ENCODE measurements around the gene ENAH.
A peak's percentile ranks its signal among the peaks of the same experiment; 100 is the strongest.

The ENAH gene

DNA sequence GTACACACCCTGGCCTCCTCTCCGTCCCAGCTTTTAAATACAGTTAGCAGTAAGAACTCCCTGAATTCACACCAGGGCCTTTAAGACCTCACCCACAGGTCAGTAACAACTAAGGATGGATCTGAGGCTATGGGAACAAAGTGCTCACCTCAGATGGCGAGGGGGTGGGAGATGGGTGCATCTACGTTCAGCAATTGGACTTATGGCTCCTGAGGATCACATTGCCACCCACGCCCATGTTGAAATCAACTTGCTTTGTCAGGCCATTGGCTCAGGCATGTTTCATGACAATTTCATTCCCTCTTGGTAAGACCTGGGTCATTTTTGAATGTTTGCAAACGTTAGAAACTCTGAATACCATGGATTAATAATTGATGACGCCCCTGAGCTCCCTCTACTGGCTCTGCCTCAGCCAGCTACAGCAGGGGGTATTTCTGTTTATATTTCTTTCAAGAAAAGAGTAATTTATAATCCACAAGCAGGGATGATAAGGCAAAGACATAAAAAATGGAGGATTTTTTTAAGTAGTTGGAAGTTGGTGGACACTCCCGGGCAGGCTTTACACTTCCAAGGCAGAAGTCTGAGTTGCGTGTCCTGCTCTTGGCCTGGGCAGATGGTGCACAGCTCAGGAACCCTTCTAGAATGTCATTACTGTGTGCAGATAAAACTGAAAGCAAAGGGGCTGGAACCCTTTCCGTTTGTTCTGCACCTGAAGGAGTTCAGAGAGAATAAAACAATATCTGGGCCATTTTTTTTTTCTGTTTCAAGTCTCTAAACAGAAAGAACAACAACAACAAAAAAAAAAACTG lies 211.4 kb downstream of the ENAH start:
- 0 out of 2 replicates have a peak overlapping the region, but pooled peaks have one; percentile 7 for H3K4me3 ChIP-seq (ENCODE audit: low read length)
- peak overlapping the region; percentile 46 for H3K4me2 ChIP-seq (ENCODE audit: low read length)
- no peaks in the 10 kb centered on the region for H3K27me3 ChIP-seq (ENCODE audit: control insufficient read depth, low read length)
- no peaks in the 10 kb centered on the region for H3K79me2 ChIP-seq (ENCODE audit: control insufficient read depth, low read length)
- TF ChIP-seq, protein P1, sequence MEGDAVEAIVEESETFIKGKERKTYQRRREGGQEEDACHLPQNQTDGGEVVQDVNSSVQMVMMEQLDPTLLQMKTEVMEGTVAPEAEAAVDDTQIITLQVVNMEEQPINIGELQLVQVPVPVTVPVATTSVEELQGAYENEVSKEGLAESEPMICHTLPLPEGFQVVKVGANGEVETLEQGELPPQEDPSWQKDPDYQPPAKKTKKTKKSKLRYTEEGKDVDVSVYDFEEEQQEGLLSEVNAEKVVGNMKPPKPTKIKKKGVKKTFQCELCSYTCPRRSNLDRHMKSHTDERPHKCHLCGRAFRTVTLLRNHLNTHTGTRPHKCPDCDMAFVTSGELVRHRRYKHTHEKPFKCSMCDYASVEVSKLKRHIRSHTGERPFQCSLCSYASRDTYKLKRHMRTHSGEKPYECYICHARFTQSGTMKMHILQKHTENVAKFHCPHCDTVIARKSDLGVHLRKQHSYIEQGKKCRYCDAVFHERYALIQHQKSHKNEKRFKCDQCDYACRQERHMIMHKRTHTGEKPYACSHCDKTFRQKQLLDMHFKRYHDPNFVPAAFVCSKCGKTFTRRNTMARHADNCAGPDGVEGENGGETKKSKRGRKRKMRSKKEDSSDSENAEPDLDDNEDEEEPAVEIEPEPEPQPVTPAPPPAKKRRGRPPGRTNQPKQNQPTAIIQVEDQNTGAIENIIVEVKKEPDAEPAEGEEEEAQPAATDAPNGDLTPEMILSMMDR (IDR thresholded peaks at IDR 0.05; ENCODE audit: low read depth, low read length, poor library complexity, severe bottlenecking) = peak; percentile 68
- TF ChIP-seq EZH2phosphoT487 (IDR thresholded peaks at IDR 0.05; ENCODE audit: borderline replicate concordance, low read length) = no peak
- peak overlapping the region; percentile 15 for H3K27ac ChIP-seq (ENCODE audit: low read depth, low read length)
- H3F3A ChIP-seq (ENCODE audit: control insufficient read depth, insufficient read depth) = peaks cover 9% of the 10 kb centered on the region
- no peaks in the 10 kb centered on the region for H3K9me2 ChIP-seq (replicated peaks; ENCODE audit: control insufficient read depth, low read length)
- peaks cover 58% of the 10 kb centered on the region for H3K4me1 ChIP-seq (ENCODE audit: control insufficient read depth, low read length)
- no peaks in the 10 kb centered on the region for H3K36me3 ChIP-seq (ENCODE audit: control insufficient read depth, low read length)
- H3K9me3 ChIP-seq (ENCODE audit: control insufficient read depth, insufficient read depth, low read length) = no peaks in the 10 kb centered on the region
- no peaks in the 10 kb centered on the region for H4K20me1 ChIP-seq (ENCODE audit: control insufficient read depth, insufficient read depth, low read depth, low read length)

- Histone ChIP-seq H3K79me2 (ENCODE audit: control insufficient read depth, low read length) (no peaks in the 10 kb centered on the region), H3K36me3 (ENCODE audit: control insufficient read depth, low read length) (peaks cover 4% of the 10 kb centered on the region; the same call in 1 of the 2 replicates), H3F3A (ENCODE audit: control insufficient read depth, insufficient read depth) (peaks cover 15% of the 10 kb centered on the region), H4K20me1 (ENCODE audit: control insufficient read depth, insufficient read depth, low read depth, low read length) (no peaks in the 10 kb centered on the region), H3K27ac (ENCODE audit: low read depth, low read length) (no peak overlapping the region), H3K9me3 (ENCODE audit: control insufficient read depth, insufficient read depth, low read length) (no peaks in the 10 kb centered on the region), H3K4me2 (ENCODE audit: low read length) (no peak overlapping the region), H3K27me3 (ENCODE audit: control insufficient read depth, low read length) (no peaks in the 10 kb centered on the region), H3K4me1 (ENCODE audit: control insufficient read depth, low read length) (peaks cover 58% of the 10 kb centered on the region), H3K9me2 (replicated peaks; ENCODE audit: control insufficient read depth, low read length) (no peaks in the 10 kb centered on the region), H3K4me3 (ENCODE audit: low read length) (no peak overlapping the region)
- TF ChIP-seq EZH2phosphoT487 (IDR thresholded peaks at IDR 0.05; ENCODE audit: borderline replicate concordance, low read length) = no peak
- TF ChIP-seq, protein P1 (IDR thresholded peaks at IDR 0.05; ENCODE audit: low read depth, low read length, poor library complexity, severe bottlenecking) = no peak
Measured at GRCh38 chr1:225440380-225441221, 212.3 kb downstream of the ENAH start.

GRCh38 chr1:225437710-225438437 lies 215.0 kb downstream of the ENAH start:
- peaks cover 6% of the 10 kb centered on the region; the same call in 1 of the 2 replicates for H3K36me3 ChIP-seq (ENCODE audit: control insufficient read depth, low read length)
- no peaks in the 10 kb centered on the region for H3K9me2 ChIP-seq (replicated peaks; ENCODE audit: control insufficient read depth, low read length)
- no peak overlapping the region for H3K4me3 ChIP-seq (ENCODE audit: low read length)
- no peak overlapping the region for H3K4me2 ChIP-seq (ENCODE audit: low read length)
- TF ChIP-seq, protein P1 (IDR thresholded peaks at IDR 0.05; ENCODE audit: low read depth, low read length, poor library complexity, severe bottlenecking) = peak; percentile 40
- TF ChIP-seq EZH2phosphoT487 (IDR thresholded peaks at IDR 0.05; ENCODE audit: borderline replicate concordance, low read length) = no peak
- peaks cover 6% of the 10 kb centered on the region; the same call in 1 of the 2 replicates for H3F3A ChIP-seq (ENCODE audit: control insufficient read depth, insufficient read depth)
- H3K79me2 ChIP-seq (ENCODE audit: control insufficient read depth, low read length) = no peaks in the 10 kb centered on the region
- no peaks in the 10 kb centered on the region for H3K27me3 ChIP-seq (ENCODE audit: control insufficient read depth, low read length)
- no peak overlapping the region for H3K27ac ChIP-seq (ENCODE audit: low read depth, low read length)
- H3K9me3 ChIP-seq (ENCODE audit: control insufficient read depth, insufficient read depth, low read length) = no peaks in the 10 kb centered on the region
- H3K4me1 ChIP-seq (ENCODE audit: control insufficient read depth, low read length) = peaks cover 48% of the 10 kb centered on the region
- H4K20me1 ChIP-seq (ENCODE audit: control insufficient read depth, insufficient read depth, low read depth, low read length) = no peaks in the 10 kb centered on the region
